CD14-positive monocyte (primary cell): ENCODE data around the gene ATP8B3. TPM values are rescaled to one million over a fixed set of nuclear protein-coding genes. Genes with fewer than 3 reads are reported as not detected.
A peak's percentile ranks its signal among the peaks of the same experiment; 100 is the strongest.

ENCODE experiments used
- DNase-seq, 3 donors: peaks; one replicate each; pipeline ENCODE4 v3.0.0-alpha.2; 2011 to 2022
- H2AFZ ChIP-seq: 2 replicates; pipeline ENCODE4 v1.6.0; 2012; ENCODE audit warnings: mild to moderate bottlenecking, low read depth, low read length, inconsistent platforms; ENCODE audit not compliant: insufficient read depth, poor library complexity, severe bottlenecking
- H3K27ac ChIP-seq, 2 donors: 1 replicate in 1 of 2; 2 replicates in 1 of 2; pipeline ENCODE4 v1.5.1; 2012 to 2013; ENCODE audit warnings: low read length in 2 of 2, control low read depth in 1 of 2, inconsistent platforms in 1 of 2, low read depth in 1 of 2, mild to moderate bottlenecking in 1 of 2
- H3K27me3 ChIP-seq, 2 donors: one replicate each; pipeline versions ENCODE4 v1.6.0 to v1.6.1; 2011 to 2013; ENCODE audit warnings: low read length in 2 of 2; ENCODE audit not compliant: control insufficient read depth in 2 of 2, insufficient read depth in 2 of 2
- H3K36me3 ChIP-seq, 2 donors: replicated peaks in 1 of 2; 1 replicate in 1 of 2; 2 replicates in 1 of 2; pipeline versions ENCODE4 v1.5.1 to v1.6.1; 2012 to 2013; ENCODE audit warnings: low read length in 2 of 2, control low read depth in 1 of 2, inconsistent platforms in 1 of 2, mild to moderate bottlenecking in 1 of 2; ENCODE audit not compliant: insufficient read depth in 2 of 2, control insufficient read depth in 1 of 2
- H3K4me1 ChIP-seq, 2 donors: 1 replicate in 1 of 2; 2 replicates in 1 of 2; pipeline versions ENCODE4 v1.5.1 to v1.6.1; 2012 to 2013; ENCODE audit warnings: low read length in 2 of 2, control low read depth in 1 of 2, inconsistent platforms in 1 of 2, mild to moderate bottlenecking in 1 of 2, moderate library complexity in 1 of 2; ENCODE audit not compliant: insufficient read depth in 2 of 2, control insufficient read depth in 1 of 2
- H3K4me2 ChIP-seq: replicated peaks from 2 replicates; pipeline ENCODE3; 2012; ENCODE audit warnings: low read length, moderate library complexity, mild to moderate bottlenecking; ENCODE audit not compliant: poor library complexity, severe bottlenecking; ENCODE audit errors: extremely low read depth
- H3K4me3 ChIP-seq, 3 experiments: fragments of 200-600 bp in 1 of 3; sonication (generic) in 1 of 3; replicated peaks in 1 of 3; 1 replicate in 2 of 3; 2 replicates in 1 of 3; pipeline ENCODE4 v1.5.1; 2011 to 2013; ENCODE audit warnings: low read length in 3 of 3, mild to moderate bottlenecking in 3 of 3, control low read depth in 2 of 3, low read depth in 2 of 3, inconsistent platforms in 1 of 3, moderate library complexity in 1 of 3
- H3K79me2 ChIP-seq: 2 replicates; pipeline ENCODE4 v1.6.0; 2012; ENCODE audit warnings: mild to moderate bottlenecking, control low read depth, inconsistent platforms, low read length, moderate library complexity; ENCODE audit not compliant: insufficient read depth
- H3K9ac ChIP-seq: 2 replicates; pipeline ENCODE4 v1.6.0; 2017; ENCODE audit warnings: low read length, mild to moderate bottlenecking; ENCODE audit not compliant: insufficient read depth, poor library complexity, severe bottlenecking
- H3K9me3 ChIP-seq, 2 donors: replicated peaks in 1 of 2; 1 replicate in 1 of 2; 2 replicates in 1 of 2; pipeline versions ENCODE4 v1.5.1 to v1.6.1; 2012 to 2013; ENCODE audit warnings: low read length in 2 of 2, control low read depth in 1 of 2; ENCODE audit not compliant: control insufficient read depth in 1 of 2, insufficient read depth in 1 of 2
- H4K20me1 ChIP-seq: 2 replicates; pipeline ENCODE4 v1.6.0; 2012; ENCODE audit warnings: mild to moderate bottlenecking, low read length, control low read depth, moderate library complexity; ENCODE audit not compliant: insufficient read depth
- H3K27ac Mint-ChIP-seq, 7 donors: one replicate each; pipeline ENCODE4 v1.8.0; 2020; ENCODE audit warnings: mild to moderate bottlenecking in 7 of 7, mixed read lengths in 7 of 7, moderate library complexity in 6 of 7, inconsistent platforms in 2 of 7
- H3K27me3 Mint-ChIP-seq, 3 donors: one replicate each; pipeline ENCODE4 v1.8.0; 2021 to 2022; ENCODE audit warnings: low read depth in 3 of 3, mild to moderate bottlenecking in 3 of 3, mixed read lengths in 3 of 3, moderate library complexity in 3 of 3, inconsistent platforms in 1 of 3
- H3K36me3 Mint-ChIP-seq, 2 donors: one replicate each; pipeline ENCODE4 v1.8.0; 2020; ENCODE audit warnings: mixed read lengths in 2 of 2, inconsistent platforms in 1 of 2, mild to moderate bottlenecking in 1 of 2
- H3K4me1 Mint-ChIP-seq: one replicate; pipeline ENCODE4 v1.8.0; 2020; ENCODE audit warnings: mild to moderate bottlenecking, mixed read lengths
- H3K4me3 Mint-ChIP-seq, 2 donors: one replicate each; pipeline ENCODE4 v1.8.0; 2020; ENCODE audit warnings: mild to moderate bottlenecking in 2 of 2, mixed read lengths in 2 of 2, moderate library complexity in 1 of 2
- H3K9me3 Mint-ChIP-seq, 7 donors: one replicate each; pipeline ENCODE4 v1.8.0; 2020 to 2022; ENCODE audit warnings: mixed read lengths in 7 of 7, mild to moderate bottlenecking in 6 of 7, moderate library complexity in 6 of 7, inconsistent platforms in 2 of 7
- CTCF ChIP-seq: fragments of 200-600 bp; IDR thresholded peaks from one replicate; pipeline ENCODE4 v1.8.0; 2022; ENCODE audit warnings: antibody characterized with exemption, mild to moderate bottlenecking
- WGBS: methylation state at CpG from one replicate; pipeline ENCODE4 v1.1.5; 2013; ENCODE audit warnings: missing lambda C conversion rate; ENCODE audit not compliant: insufficient coverage; 5-methylcytosine and 5-hydroxymethylcytosine counted together
- intact Hi-C, 2 donors: fragments of 100-400 bp; cut with micrococcal nuclease; formaldehyde crosslinking; loops; one replicate each; pipeline versions ENCODE4 v1.15.0 to v1.15.1; 2023
- polyA plus RNA-seq, 3 donors: library from polyadenylated mRNA; depleted of rRNA in 1 of 3; unstranded in 2 of 3; stranded (reverse) in 1 of 3; fragments of 300-500 nt in 2 of 3; fragments of >200 nt in 1 of 3; fragmentation: Illumina TruSeq in 2 of 3; gene quantifications; 1 replicate in 2 of 3; 2 replicates in 1 of 3; pipeline ENCODE4 v1.2.3, GENCODE V29; 2012 to 2021

ATP8B3 gene
- polyA plus RNA-seq, 3 donors: 1.6 to 8.2 (median 1.8) TPM

- H3K9me3 Mint-ChIP-seq: no peaks in the 10 kb centered on the region
- peaks cover 0 to 2% (median 0%) of the 10 kb centered on the region in 3 donors for H3K27me3 Mint-ChIP-seq
- H3K79me2 ChIP-seq: peaks cover 39% of the 10 kb centered on the region
Measured at GRCh38 chr19:1828279-1829238, 16.5 kb upstream of the ATP8B3 start.

More at GRCh38 chr19:1828279-1829238, 16.5 kb upstream of the ATP8B3 start:
- no peak overlapping the region for H3K4me3 Mint-ChIP-seq
- intact Hi-C loops: loop anchor here in 1 of 2 donors (5.0 kb wide), 1 partner anchor 41 kb away; no protein-coding TSS in a partner anchor
- no peak for TF ChIP-seq CTCF
- DNase-seq: no peak
- H3K4me1 ChIP-seq: no peaks in the 10 kb centered on the region
- no peaks in the 10 kb centered on the region for H3K4me1 Mint-ChIP-seq
- peaks cover 19 to 57% of the 10 kb centered on the region in 2 donors for H3K36me3 Mint-ChIP-seq
- H3K27ac ChIP-seq: no peak overlapping the region
- H3K4me3 ChIP-seq: no peak overlapping the region
- no peak overlapping the region for H2AFZ ChIP-seq
- no peak overlapping the region for H3K4me2 ChIP-seq
- H4K20me1 ChIP-seq: peaks cover 93% of the 10 kb centered on the region
- no peaks in the 10 kb centered on the region for H3K9me3 ChIP-seq
- WGBS: 96% methylated on average over 54 of the region's 57 CpGs
- H3K36me3 ChIP-seq: peaks cover 45 to 79% of the 10 kb centered on the region in 2 donors
- no peak overlapping the region for H3K9ac ChIP-seq
- H3K27me3 ChIP-seq: no peaks in the 10 kb centered on the region
- H3K27ac Mint-ChIP-seq: peak overlapping the region in 1 of 7 donors; percentile 55
